GM21526 (cell line): Measurements from ENCODE around the gene PAXIP1.
A peak's percentile ranks its signal among the peaks of the same experiment; 100 is the strongest.

ENCODE experiments used
- ATAC-seq: cut with Tn5 transposase; IDR thresholded peaks from one replicate; pipeline ENCODE4 v1.9.1; 2021; ENCODE audit warnings: moderate library complexity; ENCODE audit not compliant: unreplicated experiment, low FRiP score

Gene PAXIP1

GRCh38 chr7:154914996-154915380 lies 87.9 kb downstream of the PAXIP1 start:
- no peak for ATAC-seq

- ATAC-seq: no peak
Observed at GRCh38 chr7:154914308-154914995, 88.5 kb downstream of the PAXIP1 start.

GRCh38 chr7:154913638-154914307 lies 89.2 kb downstream of the PAXIP1 start:
- ATAC-seq: peak; percentile 96

- no peak for ATAC-seq
Observed at GRCh38 chr7:154912871-154913637, 89.9 kb downstream of the PAXIP1 start.

- ATAC-seq: no peak
Observed at GRCh38 chr7:154911862-154912455, 91.0 kb downstream of the PAXIP1 start.

GRCh38 chr7:154911411-154911810 lies 91.5 kb downstream of the PAXIP1 start:
- no peak for ATAC-seq

- no peak for ATAC-seq
Observed at GRCh38 chr7:154910977-154911376, 91.9 kb downstream of the PAXIP1 start.

- no peak for ATAC-seq
Observed at GRCh38 chr7:154910125-154910524, 92.8 kb downstream of the PAXIP1 start.

- ATAC-seq: no peak
Observed at GRCh38 chr7:154909241-154910105, 93.5 kb downstream of the PAXIP1 start.

- ATAC-seq: no peak
Observed at GRCh38 chr7:154907651-154908620, 95.0 kb downstream of the PAXIP1 start.

GRCh38 chr7:154906736-154907355 lies 96.1 kb downstream of the PAXIP1 start:
- ATAC-seq: no peak

GRCh38 chr7:154906201-154906600 lies 96.7 kb downstream of the PAXIP1 start:
- ATAC-seq: no peak

GRCh38 chr7:154905615-154906014 lies 97.3 kb downstream of the PAXIP1 start:
- no peak for ATAC-seq

GRCh38 chr7:154905146-154905545 lies 97.8 kb downstream of the PAXIP1 start:
- ATAC-seq: no peak

GRCh38 chr7:154903083-154903731 lies 99.7 kb downstream of the PAXIP1 start:
- ATAC-seq: no peak

GRCh38 chr7:154902600-154903082 lies 100.3 kb downstream of the PAXIP1 start:
- no peak for ATAC-seq

- no peak for ATAC-seq
Observed at GRCh38 chr7:154899862-154900261, 103.1 kb downstream of the PAXIP1 start.
